ENCODE data around the gene COL2A1.

The COL2A1 gene

GRCh38 chr12:48030173-48030650 is 25.9 kb upstream of the COL2A1 start:
- no peak for DNase-seq (ENCODE audit: low read depth)

DNA sequence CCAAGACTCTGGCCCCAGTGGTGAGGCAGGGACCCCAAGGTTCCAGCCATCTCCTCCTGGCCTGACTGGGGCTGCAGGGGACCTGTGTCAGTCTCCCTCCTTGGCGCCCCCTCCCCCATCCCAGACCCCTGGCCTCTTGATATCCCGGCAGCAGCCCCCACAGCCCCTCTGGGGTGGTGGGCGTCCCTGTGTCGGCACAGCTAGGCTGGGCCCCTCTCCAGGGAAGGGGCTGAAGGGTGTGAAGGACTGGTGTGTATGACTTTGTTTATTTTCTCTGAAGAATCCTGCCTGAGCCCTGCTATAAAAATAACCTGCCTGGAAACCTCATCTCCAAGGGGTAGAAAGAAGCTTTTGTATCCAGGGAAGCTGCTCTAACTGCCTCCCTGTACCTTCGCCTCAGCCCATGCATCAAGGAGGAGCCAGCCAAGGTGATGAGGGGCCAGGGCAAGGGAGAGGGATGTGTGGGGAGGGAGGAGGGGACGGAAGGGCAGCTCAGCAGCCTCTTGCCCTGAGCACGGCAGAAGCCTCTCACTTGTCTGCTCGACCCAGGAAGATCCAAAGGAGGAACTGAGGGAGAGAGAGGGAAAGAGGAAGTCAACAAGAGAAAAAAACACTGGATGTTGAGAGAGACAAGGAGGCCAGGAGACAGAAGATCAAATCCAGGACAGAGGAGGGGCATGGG is 25.4 kb upstream of the COL2A1 start:
- no peak for DNase-seq (ENCODE audit: low read depth)

DNA sequence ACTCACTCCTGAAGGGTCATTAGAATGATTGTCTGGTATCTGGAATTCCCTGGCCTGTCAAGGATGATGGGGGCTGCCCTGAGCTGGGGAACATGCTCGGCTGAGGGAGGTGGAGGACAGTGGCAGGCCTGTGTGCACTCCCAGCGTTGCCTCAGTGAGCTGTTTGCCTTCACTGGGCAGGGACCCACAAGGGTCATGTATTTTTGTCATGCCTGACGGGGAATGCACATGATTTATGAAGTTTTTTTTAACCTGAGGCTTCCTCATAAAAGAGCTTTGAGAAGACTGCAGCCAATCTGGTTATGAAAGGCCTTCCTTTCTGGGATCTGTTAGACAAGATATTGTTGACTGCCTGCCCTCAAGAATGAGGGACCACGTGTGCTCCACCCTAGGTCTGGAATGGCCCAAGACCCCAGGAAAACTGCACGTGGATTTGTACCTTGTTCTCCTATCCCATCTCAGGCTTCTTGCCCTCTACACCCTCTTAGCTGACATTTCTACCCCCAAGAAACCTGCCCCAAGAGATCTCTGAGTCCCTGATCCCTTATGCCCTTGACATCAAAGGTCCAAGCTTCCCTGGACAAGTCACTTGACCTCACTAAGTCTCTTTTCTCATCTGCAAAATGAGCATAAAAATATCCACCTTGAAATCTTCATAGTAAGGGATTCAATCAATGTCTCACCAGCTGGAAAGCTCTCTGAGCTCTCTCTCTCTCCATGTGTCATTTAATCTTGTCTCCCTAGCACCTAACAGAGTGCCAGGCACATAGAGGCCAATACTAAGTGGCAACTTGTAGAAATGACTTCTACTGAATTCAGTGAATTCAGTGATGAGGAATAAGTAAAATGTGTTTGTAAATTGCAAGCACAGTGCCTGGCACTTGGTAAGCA is 24.5 kb upstream of the COL2A1 start:
- no peak for DNase-seq (ENCODE audit: low read depth)

GRCh38 chr12:48027183-48028002 is 23.1 kb upstream of the COL2A1 start:
- DNase-seq (ENCODE audit: low read depth) = no peak

- no peak for DNase-seq (ENCODE audit: low read depth)
These were observed 22.0 kb upstream of the COL2A1 start for GRCh38 chr12:48026060-48026827.

- no peak for DNase-seq (ENCODE audit: low read depth)
These were observed 21.0 kb upstream of the COL2A1 start for GRCh38 chr12:48025281-48025680.

DNA sequence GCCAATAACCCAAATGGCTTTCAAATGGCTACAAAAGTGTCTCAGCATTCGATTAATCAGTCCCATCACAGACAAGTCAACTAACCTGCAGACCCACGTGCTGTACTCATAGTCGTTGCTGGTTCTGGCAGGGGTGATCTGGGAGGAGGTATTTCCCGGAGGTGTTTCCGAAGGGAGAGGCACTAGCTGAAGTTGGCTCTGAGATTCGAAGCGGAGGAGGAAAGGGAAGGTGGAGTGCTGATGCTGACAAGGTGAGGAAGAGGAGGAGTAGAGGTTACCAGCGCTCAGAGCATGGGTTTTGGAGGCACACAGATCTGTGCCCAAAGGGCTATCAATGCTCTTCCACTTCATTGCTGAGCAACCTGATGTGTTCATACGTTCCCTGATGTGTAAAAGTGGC is 20.5 kb upstream of the COL2A1 start:
- DNase-seq (ENCODE audit: low read depth) = no peak

- DNase-seq (ENCODE audit: low read depth) = no peak
These were observed 19.1 kb upstream of the COL2A1 start for GRCh38 chr12:48023386-48023785.

- no peak for DNase-seq (ENCODE audit: low read depth)
These were observed 18.6 kb upstream of the COL2A1 start for GRCh38 chr12:48022676-48023385.

DNA sequence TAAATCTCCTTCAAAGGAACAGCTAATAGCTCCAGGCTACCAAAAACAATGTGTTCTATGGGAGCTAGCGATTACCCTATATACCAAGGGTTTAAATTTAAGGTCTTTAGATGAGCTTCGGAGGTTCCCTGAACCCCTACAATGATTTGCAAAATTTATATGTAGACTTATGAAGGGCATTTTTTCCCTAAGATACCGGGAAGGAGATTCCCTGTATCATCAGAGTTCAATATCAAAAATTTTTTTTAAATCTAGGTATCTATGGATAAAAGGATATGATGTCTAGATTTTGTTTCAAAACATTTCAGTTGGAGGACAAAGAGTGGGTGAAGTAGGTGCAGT is 17.9 kb upstream of the COL2A1 start:
- no peak for DNase-seq (ENCODE audit: low read depth)

- no peak for DNase-seq (ENCODE audit: low read depth)
These were observed 17.4 kb upstream of the COL2A1 start for GRCh38 chr12:48021485-48022179.

DNA sequence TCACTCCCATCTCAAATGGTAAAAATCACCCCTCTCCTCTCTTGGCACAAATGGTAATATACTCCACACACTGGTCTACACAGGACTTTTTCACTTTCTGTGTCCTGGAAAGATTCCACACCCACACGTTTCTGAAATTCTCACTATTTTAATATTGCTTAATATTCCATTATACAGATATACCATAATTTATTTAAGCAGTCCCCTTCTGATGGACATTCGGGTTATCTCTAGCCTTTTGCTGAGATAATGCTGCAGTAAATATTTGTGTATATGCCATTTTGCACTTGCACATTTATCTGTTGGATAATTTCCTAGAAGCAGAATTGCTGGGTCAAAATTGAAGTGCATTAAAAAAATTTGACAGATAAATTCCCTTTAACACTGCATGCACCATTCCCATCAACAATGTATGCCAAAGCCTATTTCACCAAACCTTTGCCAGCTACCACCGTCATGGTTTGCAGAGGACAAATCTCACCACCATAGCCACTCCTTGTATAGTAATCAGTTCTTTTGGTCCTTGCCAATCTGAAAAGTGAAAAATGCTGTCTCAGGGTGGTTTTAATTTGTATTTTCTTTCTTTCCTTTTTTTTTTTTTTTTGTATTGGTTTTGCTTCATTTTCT is 15.5 kb upstream of the COL2A1 start:
- DNase-seq (ENCODE audit: low read depth) = no peak

GRCh38 chr12:48018618-48018995 is 14.3 kb upstream of the COL2A1 start:
- DNase-seq (ENCODE audit: low read depth) = no peak

DNA sequence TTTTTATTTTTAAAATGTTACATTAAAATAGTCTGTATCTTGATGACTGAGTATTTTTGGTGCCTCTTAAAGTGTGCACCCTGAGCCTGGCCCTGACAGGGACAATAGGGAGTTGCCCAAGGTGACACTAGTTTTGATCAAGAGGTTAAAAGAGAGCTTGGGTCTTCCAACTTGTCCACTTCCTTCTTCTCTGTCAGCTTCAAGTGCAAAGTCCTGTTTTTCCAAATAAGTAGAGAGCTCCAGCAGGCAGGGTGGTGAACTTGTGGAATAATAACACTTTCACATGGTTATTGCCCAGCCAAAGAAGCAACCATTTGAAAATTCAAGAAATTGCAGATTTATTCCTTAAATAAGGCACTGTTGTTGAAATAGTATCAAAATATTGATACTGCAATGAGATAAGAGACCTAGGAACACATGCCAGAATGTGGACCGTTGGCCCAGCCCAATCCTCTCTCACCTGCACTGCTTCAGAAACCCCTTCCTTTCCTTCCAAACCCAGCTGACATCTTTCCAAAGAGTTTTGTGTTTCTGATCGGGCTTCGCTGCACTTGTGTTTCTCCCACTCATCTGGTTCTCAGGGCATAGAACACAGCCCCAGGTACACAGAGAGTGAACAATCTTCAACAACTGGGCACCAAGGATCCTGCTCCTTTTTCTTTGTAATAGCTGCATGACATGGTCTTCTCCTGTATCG is 13.8 kb upstream of the COL2A1 start:
- no peak for DNase-seq (ENCODE audit: low read depth)

DNA sequence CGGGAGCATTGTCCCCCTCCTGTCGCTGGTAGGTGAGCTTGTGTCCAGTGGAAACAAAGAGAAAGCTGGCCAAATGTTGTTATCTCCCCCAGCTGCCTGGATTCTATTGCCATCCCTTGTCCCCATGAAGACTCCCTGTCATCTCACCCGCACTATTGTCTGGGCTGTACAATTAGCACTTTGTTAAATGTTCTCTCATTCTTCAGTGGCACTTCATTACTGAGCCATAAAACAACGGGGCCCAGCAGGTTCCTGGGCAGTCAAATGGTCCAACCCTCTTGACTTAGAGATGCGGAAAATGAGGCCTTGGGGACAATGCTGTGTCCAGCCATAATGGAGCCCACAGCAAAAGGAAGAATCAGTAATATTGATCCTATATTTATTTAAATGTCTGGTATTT is 13.2 kb upstream of the COL2A1 start:
- DNase-seq (ENCODE audit: low read depth) = no peak

DNA sequence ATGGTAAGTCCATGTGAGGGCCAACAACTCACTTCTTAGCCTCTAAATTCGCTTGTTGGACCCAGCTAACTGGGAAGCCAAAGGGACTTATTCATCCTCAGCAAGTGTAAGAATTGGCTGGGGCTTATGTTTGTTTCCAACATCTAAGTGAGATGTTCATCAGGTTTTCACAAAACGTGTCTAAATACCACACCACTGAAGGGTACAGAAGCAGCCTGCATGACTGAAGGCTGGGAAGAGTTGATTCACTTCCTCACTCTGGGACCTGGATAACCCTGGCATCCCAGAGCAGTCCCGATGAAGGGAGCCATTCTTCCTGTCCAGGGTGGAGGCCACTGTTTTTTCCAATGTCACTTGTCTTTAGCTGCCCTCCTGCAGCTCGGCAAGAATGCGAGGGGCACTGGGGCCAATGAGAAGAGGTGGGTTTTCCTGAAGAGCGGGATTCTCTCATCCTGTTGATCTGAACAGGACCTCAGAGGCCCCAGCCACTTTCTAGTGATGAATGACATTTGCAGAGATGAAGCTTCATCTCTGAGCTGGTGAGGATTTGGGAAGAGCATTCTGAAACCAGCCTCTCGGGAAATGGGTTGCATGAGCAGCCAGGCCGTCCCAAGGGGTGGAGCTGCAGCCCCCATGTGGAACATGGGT is 12.2 kb upstream of the COL2A1 start:
- no peak for DNase-seq (ENCODE audit: low read depth)

- DNase-seq (ENCODE audit: low read depth) = no peak
These were observed 11.7 kb upstream of the COL2A1 start for GRCh38 chr12:48015954-48016353.

DNA sequence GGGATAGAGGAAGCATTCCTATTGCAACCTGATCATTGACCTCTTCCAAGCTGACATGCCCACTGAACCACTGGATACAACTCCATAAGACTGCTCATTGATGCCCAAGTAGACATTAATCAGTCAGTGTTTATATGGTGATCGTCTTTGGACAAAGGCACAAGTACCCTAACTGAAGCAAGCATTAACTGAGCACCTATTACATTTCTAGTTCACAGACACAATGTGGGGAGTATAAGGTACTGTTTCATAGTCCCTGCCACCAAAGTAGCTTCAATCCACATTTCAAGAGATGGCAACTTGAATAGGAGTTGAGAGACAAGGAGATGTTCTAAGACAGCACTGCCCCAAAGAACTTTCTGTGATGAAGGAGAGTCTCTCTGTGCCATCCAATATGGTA is 10.9 kb upstream of the COL2A1 start:
- DNase-seq (ENCODE audit: low read depth) = no peak

GRCh38 chr12:48013287-48013686 is 9.0 kb upstream of the COL2A1 start:
- DNase-seq (ENCODE audit: low read depth) = no peak

All from activated T-helper 9 cell treated with anti-CD3 and anti-CD28 coated beads, Interleukin-2, amount 50 U/mL, for 16 hours (primary cell).